Activated naive CD8-positive, alpha-beta T cell treated with anti-CD3 and anti-CD28 coated beads, Interleukin-2, amount 50 U/mL, for 24 hours (primary cell): ENCODE data around the gene ZBTB16.

Experiments used
- ATAC-seq: fragments of 150-1000 bp; cut with Tn5 transposase; one replicate; pipeline ENCODE4 v1.10.0; 2021
- DNase-seq: peaks from one replicate; pipeline ENCODE4 v3.0.0; 2021
- H3K27ac Mint-ChIP-seq: one replicate; pipeline ENCODE4 v1.8.0; 2021; ENCODE audit warnings: mild to moderate bottlenecking, mixed read lengths
- H3K27me3 Mint-ChIP-seq: one replicate; pipeline ENCODE4 v1.8.0; 2021; ENCODE audit warnings: mixed read lengths
- H3K36me3 Mint-ChIP-seq: one replicate; pipeline ENCODE4 v1.8.0; 2021; ENCODE audit warnings: low read depth, mixed read lengths
- H3K4me1 Mint-ChIP-seq: one replicate; pipeline ENCODE4 v1.8.0; 2021; ENCODE audit warnings: mixed read lengths
- H3K4me3 Mint-ChIP-seq: one replicate; pipeline ENCODE4 v1.8.0; 2021; ENCODE audit warnings: mild to moderate bottlenecking, moderate library complexity, mixed read lengths
- H3K9me3 Mint-ChIP-seq: one replicate; pipeline ENCODE4 v1.8.0; 2021; ENCODE audit warnings: mixed read lengths

ZBTB16 gene

GRCh38 chr11:114080219-114080618 is 20.7 kb downstream of the ZBTB16 start:
- Mint-ChIP-seq H3K27ac (no peak overlapping the region), H3K9me3 (no peaks in the 10 kb centered on the region), H3K4me1 (peaks cover 68% of the 10 kb centered on the region), H3K36me3 (no peaks in the 10 kb centered on the region), H3K27me3 (peaks cover 13% of the 10 kb centered on the region), H3K4me3 (no peak overlapping the region)
- no peak for DNase-seq
- ATAC-seq: peak; percentile 31

GRCh38 chr11:114080769-114081168 is 21.3 kb downstream of the ZBTB16 start:
- H3K4me1 Mint-ChIP-seq: peaks cover 65% of the 10 kb centered on the region
- H3K36me3 Mint-ChIP-seq: no peaks in the 10 kb centered on the region
- no peak overlapping the region for H3K4me3 Mint-ChIP-seq
- DNase-seq (no peak), ATAC-seq (no peak)
- H3K9me3 Mint-ChIP-seq: no peaks in the 10 kb centered on the region
- peak overlapping the region; percentile 31 for H3K27ac Mint-ChIP-seq
- peaks cover 12% of the 10 kb centered on the region for H3K27me3 Mint-ChIP-seq

GRCh38 chr11:114081641-114082414 is 22.3 kb downstream of the ZBTB16 start:
- DNase-seq: no peak

GRCh38 chr11:114082415-114082748 is 22.9 kb downstream of the ZBTB16 start:
- Mint-ChIP-seq H3K4me3 (no peak overlapping the region), H3K9me3 (no peaks in the 10 kb centered on the region), H3K36me3 (no peaks in the 10 kb centered on the region), H3K27ac (no peak overlapping the region), H3K4me1 (peaks cover 61% of the 10 kb centered on the region), H3K27me3 (peaks cover 8% of the 10 kb centered on the region)
- ATAC-seq (no peak), DNase-seq (no peak)

More at GRCh38 chr11:114081641-114082414, 22.3 kb downstream of the ZBTB16 start:
- no peak overlapping the region for H3K4me3 Mint-ChIP-seq
- peaks cover 12% of the 10 kb centered on the region for H3K27me3 Mint-ChIP-seq
- H3K36me3 Mint-ChIP-seq: no peaks in the 10 kb centered on the region
- no peak for ATAC-seq
- H3K27ac Mint-ChIP-seq: peak overlapping the region; percentile 16
- no peaks in the 10 kb centered on the region for H3K9me3 Mint-ChIP-seq
- H3K4me1 Mint-ChIP-seq: peaks cover 61% of the 10 kb centered on the region

GRCh38 chr11:114082767-114083181 is 23.3 kb downstream of the ZBTB16 start:
- ATAC-seq (no peak), DNase-seq (no peak)
- Mint-ChIP-seq H3K4me3 (no peak overlapping the region), H3K27ac (no peak overlapping the region), H3K27me3 (peaks cover 7% of the 10 kb centered on the region), H3K36me3 (no peaks in the 10 kb centered on the region), H3K4me1 (peaks cover 58% of the 10 kb centered on the region), H3K9me3 (no peaks in the 10 kb centered on the region)

- Mint-ChIP-seq H3K36me3 (no peaks in the 10 kb centered on the region), H3K9me3 (no peaks in the 10 kb centered on the region), H3K4me3 (no peak overlapping the region), H3K4me1 (peaks cover 51% of the 10 kb centered on the region), H3K27me3 (peaks cover 7% of the 10 kb centered on the region), H3K27ac (no peak overlapping the region)
- DNase-seq: no peak
- no peak for ATAC-seq
Measured at GRCh38 chr11:114083391-114084252, 24.1 kb downstream of the ZBTB16 start.

- Mint-ChIP-seq H3K4me1 (peaks cover 47% of the 10 kb centered on the region), H3K36me3 (no peaks in the 10 kb centered on the region), H3K9me3 (no peaks in the 10 kb centered on the region), H3K4me3 (no peak overlapping the region), H3K27ac (no peak overlapping the region), H3K27me3 (peaks cover 7% of the 10 kb centered on the region)
- ATAC-seq (no peak), DNase-seq (no peak)
Measured at GRCh38 chr11:114084414-114084813, 24.9 kb downstream of the ZBTB16 start.

GRCh38 chr11:114085965-114086793 is 26.7 kb downstream of the ZBTB16 start:
- Mint-ChIP-seq H3K4me1 (peaks cover 30% of the 10 kb centered on the region), H3K27me3 (peaks cover 5% of the 10 kb centered on the region), H3K36me3 (no peaks in the 10 kb centered on the region), H3K9me3 (no peaks in the 10 kb centered on the region), H3K4me3 (no peak overlapping the region), H3K27ac (no peak overlapping the region)
- ATAC-seq (no peak), DNase-seq (no peak)

- H3K4me1 Mint-ChIP-seq: peaks cover 25% of the 10 kb centered on the region
- peak overlapping the region; percentile 22 for H3K4me3 Mint-ChIP-seq
- ATAC-seq (no peak), DNase-seq (no peak)
- peak overlapping the region; percentile 17 for H3K27ac Mint-ChIP-seq
- no peaks in the 10 kb centered on the region for H3K36me3 Mint-ChIP-seq
- H3K9me3 Mint-ChIP-seq: no peaks in the 10 kb centered on the region
- peaks cover 5% of the 10 kb centered on the region for H3K27me3 Mint-ChIP-seq
Measured at GRCh38 chr11:114087025-114087424, 27.5 kb downstream of the ZBTB16 start.

GRCh38 chr11:114088216-114088615 is 28.7 kb downstream of the ZBTB16 start:
- no peaks in the 10 kb centered on the region for H3K36me3 Mint-ChIP-seq
- H3K27me3 Mint-ChIP-seq: peaks cover 4% of the 10 kb centered on the region
- H3K4me1 Mint-ChIP-seq: peaks cover 20% of the 10 kb centered on the region
- no peak overlapping the region for H3K27ac Mint-ChIP-seq
- H3K4me3 Mint-ChIP-seq: no peak overlapping the region
- no peak for DNase-seq
- ATAC-seq: no peak
- H3K9me3 Mint-ChIP-seq: no peaks in the 10 kb centered on the region

GRCh38 chr11:114088836-114089235 is 29.3 kb downstream of the ZBTB16 start:
- no peak for ATAC-seq
- Mint-ChIP-seq H3K4me1 (peaks cover 14% of the 10 kb centered on the region), H3K4me3 (no peak overlapping the region), H3K9me3 (no peaks in the 10 kb centered on the region), H3K27ac (no peak overlapping the region), H3K36me3 (no peaks in the 10 kb centered on the region), H3K27me3 (peaks cover 1% of the 10 kb centered on the region)
- DNase-seq: no peak

GRCh38 chr11:114089748-114090147 is 30.2 kb downstream of the ZBTB16 start:
- H3K4me1 Mint-ChIP-seq: peaks cover 12% of the 10 kb centered on the region
- ATAC-seq (no peak), DNase-seq (no peak)
- H3K9me3 Mint-ChIP-seq: no peaks in the 10 kb centered on the region
- H3K36me3 Mint-ChIP-seq: no peaks in the 10 kb centered on the region
- no peak overlapping the region for H3K27ac Mint-ChIP-seq
- no peaks in the 10 kb centered on the region for H3K27me3 Mint-ChIP-seq
- H3K4me3 Mint-ChIP-seq: no peak overlapping the region

GRCh38 chr11:114090225-114090910 is 30.9 kb downstream of the ZBTB16 start:
- H3K4me3 Mint-ChIP-seq: no peak overlapping the region

GRCh38 chr11:114090976-114091375 is 31.5 kb downstream of the ZBTB16 start:
- H3K4me3 Mint-ChIP-seq: no peak overlapping the region
- peaks cover 12% of the 10 kb centered on the region for H3K4me1 Mint-ChIP-seq
- no peaks in the 10 kb centered on the region for H3K36me3 Mint-ChIP-seq
- H3K27ac Mint-ChIP-seq: no peak overlapping the region
- DNase-seq (no peak), ATAC-seq (no peak)
- H3K27me3 Mint-ChIP-seq: no peaks in the 10 kb centered on the region
- no peaks in the 10 kb centered on the region for H3K9me3 Mint-ChIP-seq

More at GRCh38 chr11:114090225-114090910, 30.9 kb downstream of the ZBTB16 start:
- ATAC-seq: no peak
- no peaks in the 10 kb centered on the region for H3K27me3 Mint-ChIP-seq
- no peaks in the 10 kb centered on the region for H3K9me3 Mint-ChIP-seq
- H3K4me1 Mint-ChIP-seq: peaks cover 12% of the 10 kb centered on the region
- no peak for DNase-seq
- H3K36me3 Mint-ChIP-seq: no peaks in the 10 kb centered on the region
- no peak overlapping the region for H3K27ac Mint-ChIP-seq
